ENCODE data around the gene CMTM8.

The CMTM8 gene

GRCh38 chr3:32276279-32276841 lies 37.9 kb downstream of the CMTM8 start:
- TF ChIP-seq, protein P1, sequence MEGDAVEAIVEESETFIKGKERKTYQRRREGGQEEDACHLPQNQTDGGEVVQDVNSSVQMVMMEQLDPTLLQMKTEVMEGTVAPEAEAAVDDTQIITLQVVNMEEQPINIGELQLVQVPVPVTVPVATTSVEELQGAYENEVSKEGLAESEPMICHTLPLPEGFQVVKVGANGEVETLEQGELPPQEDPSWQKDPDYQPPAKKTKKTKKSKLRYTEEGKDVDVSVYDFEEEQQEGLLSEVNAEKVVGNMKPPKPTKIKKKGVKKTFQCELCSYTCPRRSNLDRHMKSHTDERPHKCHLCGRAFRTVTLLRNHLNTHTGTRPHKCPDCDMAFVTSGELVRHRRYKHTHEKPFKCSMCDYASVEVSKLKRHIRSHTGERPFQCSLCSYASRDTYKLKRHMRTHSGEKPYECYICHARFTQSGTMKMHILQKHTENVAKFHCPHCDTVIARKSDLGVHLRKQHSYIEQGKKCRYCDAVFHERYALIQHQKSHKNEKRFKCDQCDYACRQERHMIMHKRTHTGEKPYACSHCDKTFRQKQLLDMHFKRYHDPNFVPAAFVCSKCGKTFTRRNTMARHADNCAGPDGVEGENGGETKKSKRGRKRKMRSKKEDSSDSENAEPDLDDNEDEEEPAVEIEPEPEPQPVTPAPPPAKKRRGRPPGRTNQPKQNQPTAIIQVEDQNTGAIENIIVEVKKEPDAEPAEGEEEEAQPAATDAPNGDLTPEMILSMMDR (IDR thresholded peaks at IDR 0.05; ENCODE audit: insufficient read depth, missing control alignments): no peak
- DNase-seq (ENCODE audit: insufficient read length, low spot score) (no peak), FAIRE-seq (no peak)

- TF ChIP-seq, protein P1 (IDR thresholded peaks at IDR 0.05; ENCODE audit: insufficient read depth, missing control alignments): no peak
- FAIRE-seq (no peak), DNase-seq (ENCODE audit: insufficient read length, low spot score) (no peak)
Measured at GRCh38 chr3:32278714-32279113, 40.2 kb downstream of the CMTM8 start.

DNA sequence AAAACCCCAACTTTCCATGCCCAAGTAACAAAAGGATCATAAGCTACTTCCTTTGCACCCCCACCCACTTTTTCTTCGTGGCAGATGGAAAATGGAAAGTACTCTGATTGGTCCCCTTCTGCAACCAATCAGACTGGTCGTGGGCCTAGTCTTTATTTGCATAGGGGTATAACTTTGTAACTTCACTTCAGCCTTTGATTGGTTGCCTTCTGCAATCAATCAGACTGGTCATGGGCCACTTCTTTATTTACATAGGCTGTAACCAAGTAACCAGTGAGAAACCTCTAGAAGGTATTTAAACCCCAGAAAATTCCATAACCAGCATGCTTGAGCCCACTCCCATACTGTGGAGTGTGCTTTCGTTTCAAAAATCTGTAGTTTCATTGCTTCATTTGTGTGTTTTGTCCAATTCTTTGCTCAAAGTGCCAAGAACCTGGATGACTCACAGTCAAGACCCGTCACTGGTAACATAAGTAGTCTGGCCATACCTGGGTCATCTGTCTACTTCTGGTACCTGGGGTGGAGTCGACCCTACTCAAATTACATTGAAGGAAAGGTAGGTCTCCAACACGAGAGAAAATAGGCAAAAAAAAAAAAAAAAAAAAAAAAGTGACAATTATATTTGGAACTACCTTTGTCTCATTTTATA lies 41.9 kb downstream of the CMTM8 start:
- DNase-seq (ENCODE audit: insufficient read length, low spot score): no peak
- TF ChIP-seq, protein P1 (IDR thresholded peaks at IDR 0.05; ENCODE audit: insufficient read depth, missing control alignments): no peak
- no peak for FAIRE-seq

- no peak for DNase-seq (ENCODE audit: insufficient read length, low spot score)
- TF ChIP-seq, protein P1 (IDR thresholded peaks at IDR 0.05; ENCODE audit: insufficient read depth, missing control alignments): no peak
- FAIRE-seq: no peak
Measured at GRCh38 chr3:32281570-32282106, 43.2 kb downstream of the CMTM8 start.

GRCh38 chr3:32282578-32283154 lies 44.2 kb downstream of the CMTM8 start:
- TF ChIP-seq, protein P1 (IDR thresholded peaks at IDR 0.05; ENCODE audit: insufficient read depth, missing control alignments): no peak
- FAIRE-seq: no peak
- no peak for DNase-seq (ENCODE audit: insufficient read length, low spot score)

DNA sequence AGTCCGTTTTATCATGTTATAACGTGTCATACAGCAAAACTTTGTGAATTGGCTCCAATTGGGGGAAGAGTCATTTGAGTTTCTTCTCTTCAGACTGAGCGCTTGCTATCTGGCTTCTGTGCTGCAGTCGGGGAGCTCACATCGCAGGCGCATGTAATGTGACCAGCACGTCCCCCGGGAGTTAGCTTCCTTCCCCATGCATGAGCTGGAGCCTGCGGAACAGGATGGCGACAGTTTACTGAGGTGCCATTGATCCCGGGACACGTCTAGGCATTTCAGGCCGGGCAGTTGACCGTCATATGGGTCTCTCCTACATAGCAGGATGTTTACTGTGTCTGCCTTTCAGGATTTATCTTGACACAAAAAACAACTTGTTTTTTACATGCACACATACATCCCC lies 44.8 kb downstream of the CMTM8 start:
- FAIRE-seq (no peak), DNase-seq (ENCODE audit: insufficient read length, low spot score) (no peak)
- TF ChIP-seq, protein P1 (IDR thresholded peaks at IDR 0.05; ENCODE audit: insufficient read depth, missing control alignments): no peak

Data from D721Med (cell line).